Small intestine (tissue), 16 donors: ENCODE measurements around the gene SCN5A. TPM values are rescaled to one million over a fixed set of nuclear protein-coding genes. Genes with fewer than 3 reads are reported as not detected.

Experiments used
- DNase-seq, 2 donors: peaks; one replicate each; pipeline versions ENCODE4 v3.0.0 to v3.0.0-alpha.2; 2013
- FAIRE-seq: peaks from 2 replicates; lab custom pipeline; 2012; peaks lifted over from hg19 to GRCh38; lab: Jason Lieb, UNC
- H3K27ac ChIP-seq, 3 donors: one replicate each; pipeline ENCODE4 v1.5.1; 2013; ENCODE audit warnings: low read length in 2 of 3, mild to moderate bottlenecking in 2 of 3, control low read depth in 1 of 3, inconsistent platforms in 1 of 3, low read depth in 1 of 3, moderate library complexity in 1 of 3
- H3K27me3 ChIP-seq, 3 donors: one replicate each; pipeline ENCODE4 v1.6.1; 2013; ENCODE audit warnings: low read length in 3 of 3, inconsistent platforms in 1 of 3; ENCODE audit not compliant: control insufficient read depth in 3 of 3, insufficient read depth in 3 of 3
- H3K36me3 ChIP-seq, 3 donors: one replicate each; pipeline ENCODE4 v1.6.1; 2013; ENCODE audit warnings: low read length in 3 of 3, inconsistent platforms in 1 of 3, low read depth in 1 of 3, mild to moderate bottlenecking in 1 of 3, moderate library complexity in 1 of 3; ENCODE audit not compliant: control insufficient read depth in 3 of 3, insufficient read depth in 2 of 3
- H3K4me1 ChIP-seq, 3 donors: one replicate each; pipeline ENCODE4 v1.6.1; 2013; ENCODE audit warnings: low read length in 2 of 3, inconsistent platforms in 1 of 3, low read depth in 1 of 3, mild to moderate bottlenecking in 1 of 3, moderate library complexity in 1 of 3; ENCODE audit not compliant: control insufficient read depth in 3 of 3, insufficient read depth in 2 of 3
- H3K4me3 ChIP-seq, 3 donors: one replicate each; pipeline ENCODE4 v1.5.1; 2013; ENCODE audit warnings: low read length in 3 of 3, control low read depth in 1 of 3, inconsistent platforms in 1 of 3, low read depth in 1 of 3, mild to moderate bottlenecking in 1 of 3, moderate library complexity in 1 of 3
- H3K9me3 ChIP-seq, 2 donors: one replicate each; pipeline ENCODE4 v1.6.1; 2013; ENCODE audit warnings: low read depth in 1 of 2, low read length in 1 of 2; ENCODE audit not compliant: control insufficient read depth in 2 of 2, insufficient read depth in 1 of 2
- WGBS, 3 donors: extraction: QIAGEN DNeasy Blood & Tissue Kit; methylation state at CpG; one replicate each; pipeline ENCODE4 v1.1.7; 2013; 5-methylcytosine and 5-hydroxymethylcytosine counted together
- long read RNA-seq, 10 donors: transcript quantifications; one replicate each; lab custom pipeline, GENCODE V29; 2026
- polyA plus RNA-seq, 4 donors: library from polyadenylated mRNA; stranded (reverse) in 3 of 4; unstranded in 1 of 4; fragments of 200-250 nt in 3 of 4; fragments of 120-200 nt in 1 of 4; gene quantifications; one replicate each; pipeline versions ENCODE4 v1.2.1 to v1.2.3, GENCODE V29; 2013
- donor health status: healthy with polysubstance abuse.
- donor health status: control.
- donor health status: control.
- donor health status: Bipolar disorder and iron deficiency.
- donor health status: healthy.

The SCN5A gene
- under 1 TPM in 3 of 4 donors, not detected in 1; 0.27 to 0.75 (median 0.68) TPM for polyA plus RNA-seq
- long read RNA-seq, donor 1, result 0 reads
- long read RNA-seq, donor 2, result 0 reads
- long read RNA-seq, donor 3, result 0 reads
- long read RNA-seq, donor 4, result 0 reads
- long read RNA-seq, donor 5, result 0 reads
- long read RNA-seq, donor 6, result 0 reads
- long read RNA-seq, donor 7, result 0 reads
- long read RNA-seq, donor 8, result 0 reads
- long read RNA-seq, donor 9, result 0 reads
- long read RNA-seq, donor 10, result 0 reads

GRCh38 chr3:38649500-38650247 lies at the start of gene SCN5A:
Gene SCN5A, minus strand, starts transcription at chr3:38649687. Its CDS starts 16,380 bp downstream, at chr3:38633307.
- no peaks in the 10 kb centered on the region for H3K36me3 ChIP-seq
- no peak for FAIRE-seq
- peak; percentile 30 to 71 for DNase-seq
- no peak within 1 kb of the TSS for H3K27ac ChIP-seq
- H3K4me3 ChIP-seq, result peak within 1 kb of the TSS; percentile 12 to 54 (median 51)
- no peaks in the 10 kb centered on the region for H3K9me3 ChIP-seq
- H3K27me3 ChIP-seq, result peaks cover 0 to 43% (median 11%) of the 10 kb centered on the region in 3 donors
- peaks cover 0 to 14% (median 2%) of the 10 kb centered on the region in 3 donors for H3K4me1 ChIP-seq
- WGBS, 3 donors, result 1 to 2% (median 1%) methylated on average over 40 to 76 of the region's 76 CpGs

DNA sequence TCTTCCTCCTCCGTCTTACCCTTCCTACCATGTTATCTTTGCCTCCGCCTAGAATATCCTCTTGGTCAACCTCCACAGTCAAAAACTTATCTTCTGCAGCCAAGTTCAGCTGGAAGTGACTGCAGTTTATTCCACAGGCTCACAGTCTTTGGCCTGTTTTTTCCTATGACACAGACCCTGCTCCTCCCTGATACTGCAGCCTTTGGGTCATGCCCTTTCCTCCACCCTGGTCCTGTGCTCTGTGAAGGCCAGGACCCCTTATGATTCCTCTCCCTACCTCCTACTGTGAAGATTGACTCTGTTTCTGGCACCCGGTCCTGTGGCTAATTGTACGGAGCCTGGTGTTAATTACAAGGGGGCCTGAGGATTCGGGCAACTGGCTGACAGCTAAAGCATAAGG lies 49.3 kb upstream of the SCN5A start:
- no peaks in the 10 kb centered on the region for H3K36me3 ChIP-seq
- no peaks in the 10 kb centered on the region for H3K9me3 ChIP-seq
- no peak overlapping the region for H3K27ac ChIP-seq
- no peaks in the 10 kb centered on the region for H3K27me3 ChIP-seq
- H3K4me3 ChIP-seq, result no peak overlapping the region
- 78 to 87% (median 87%) methylated on average over 5 of the region's 5 CpGs for WGBS, 3 donors
- no peaks in the 10 kb centered on the region for H3K4me1 ChIP-seq
- FAIRE-seq (no peak), DNase-seq (no peak)

- no peak overlapping the region for H3K4me3 ChIP-seq
- no peaks in the 10 kb centered on the region for H3K9me3 ChIP-seq
- no peak overlapping the region for H3K27ac ChIP-seq
- DNase-seq (no peak), FAIRE-seq (no peak)
- H3K4me1 ChIP-seq, result no peaks in the 10 kb centered on the region
- H3K27me3 ChIP-seq, result no peaks in the 10 kb centered on the region
- H3K36me3 ChIP-seq, result no peaks in the 10 kb centered on the region
- WGBS, 3 donors, result 94 to 96% (median 96%) methylated on average over 12 of the region's 12 CpGs
Measured at GRCh38 chr3:38698061-38698460, 48.6 kb upstream of the SCN5A start.

DNA sequence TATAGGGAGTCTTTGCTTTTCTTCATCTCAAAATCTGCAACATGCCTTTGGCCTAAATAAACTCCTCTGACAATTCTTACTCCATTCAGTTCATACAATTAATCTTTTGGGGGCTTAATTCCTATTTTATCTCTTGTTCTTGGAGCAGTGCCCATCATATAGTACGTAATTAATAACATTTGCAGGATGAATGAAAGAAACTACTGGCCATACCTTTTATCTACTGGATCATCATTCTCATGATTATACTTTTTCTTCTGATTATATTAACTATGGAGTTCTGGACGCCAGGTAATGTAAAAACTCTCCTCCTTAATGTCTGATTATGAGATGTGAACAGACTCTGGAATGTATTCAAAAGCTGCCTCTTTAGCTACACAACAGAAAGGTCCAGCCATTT lies 46.5 kb upstream of the SCN5A start:
- H3K27ac ChIP-seq, result no peak overlapping the region
- FAIRE-seq, result no peak
- no peaks in the 10 kb centered on the region for H3K9me3 ChIP-seq
- H3K27me3 ChIP-seq, result no peaks in the 10 kb centered on the region
- DNase-seq, result no peak
- H3K4me3 ChIP-seq, result no peak overlapping the region
- no peaks in the 10 kb centered on the region for H3K4me1 ChIP-seq
- no peaks in the 10 kb centered on the region for H3K36me3 ChIP-seq
- WGBS, 3 donors, result 56 to 71% (median 67%) methylated on average over 2 of the region's 2 CpGs

DNA sequence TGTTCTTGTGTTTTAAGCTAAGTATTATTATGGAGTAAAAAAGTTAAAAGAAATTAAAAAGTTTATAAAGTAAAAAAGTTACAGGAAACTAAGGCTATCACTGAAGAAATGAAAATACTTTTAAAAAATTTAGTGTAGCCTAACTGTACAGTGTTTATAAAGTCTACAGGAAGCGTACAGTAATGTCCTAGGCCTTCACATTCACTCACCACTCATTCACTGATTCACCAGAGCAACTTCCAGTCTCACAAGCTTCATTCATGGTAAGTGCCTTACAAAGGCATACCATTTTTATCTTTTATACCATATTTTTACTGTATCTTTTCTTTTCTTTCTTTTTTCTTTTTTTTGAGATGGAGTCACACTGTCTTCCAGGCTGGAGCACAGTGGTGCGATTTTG lies 40.7 kb upstream of the SCN5A start:
- 69 to 91% (median 70%) methylated on average over 2 of the region's 2 CpGs for WGBS, 3 donors
- DNase-seq (no peak), FAIRE-seq (no peak)
- H3K4me3 ChIP-seq, result no peak overlapping the region
- H3K4me1 ChIP-seq, result no peaks in the 10 kb centered on the region
- H3K9me3 ChIP-seq, result no peaks in the 10 kb centered on the region
- no peaks in the 10 kb centered on the region for H3K27me3 ChIP-seq
- H3K36me3 ChIP-seq, result no peaks in the 10 kb centered on the region
- H3K27ac ChIP-seq, result no peak overlapping the region

- Histone ChIP-seq H3K27ac (no peak overlapping the region), H3K9me3 (no peaks in the 10 kb centered on the region), H3K4me3 (no peak overlapping the region), H3K4me1 (no peaks in the 10 kb centered on the region), H3K36me3 (no peaks in the 10 kb centered on the region), H3K27me3 (no peaks in the 10 kb centered on the region)
- no peak for FAIRE-seq
- 81 to 89% (median 88%) methylated on average over 3 of the region's 3 CpGs for WGBS, 3 donors
- DNase-seq, result no peak
Measured at GRCh38 chr3:38689774-38690173, 40.3 kb upstream of the SCN5A start.

DNA sequence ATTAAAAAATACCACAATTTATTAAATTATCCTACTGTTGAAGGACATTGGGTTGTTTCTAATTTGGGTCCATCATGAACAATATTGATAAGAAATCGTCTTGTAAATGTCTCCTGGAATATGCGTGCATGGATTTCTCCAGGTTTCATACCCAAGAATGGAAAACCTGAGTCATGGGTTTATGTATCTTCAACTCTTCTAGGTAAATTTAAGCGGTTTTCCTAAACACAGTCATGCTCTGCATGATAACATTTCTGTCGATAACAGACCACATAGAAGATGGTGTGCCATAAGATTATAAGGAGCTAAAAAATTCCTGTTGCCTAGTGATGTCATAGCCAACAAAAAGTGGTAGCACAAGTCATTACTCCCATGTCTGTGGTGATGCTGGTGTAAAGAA lies 39.9 kb upstream of the SCN5A start:
- no peak for DNase-seq
- 86 to 89% (median 89%) methylated on average over 4 of the region's 4 CpGs for WGBS, 3 donors
- Histone ChIP-seq H3K4me1 (no peaks in the 10 kb centered on the region), H3K36me3 (no peaks in the 10 kb centered on the region), H3K27me3 (no peaks in the 10 kb centered on the region), H3K27ac (no peak overlapping the region), H3K9me3 (no peaks in the 10 kb centered on the region), H3K4me3 (no peak overlapping the region)
- no peak for FAIRE-seq

GRCh38 chr3:38687321-38687720 lies 37.8 kb upstream of the SCN5A start:
- no peak overlapping the region for H3K27ac ChIP-seq
- DNase-seq (no peak), FAIRE-seq (no peak)

More at GRCh38 chr3:38687321-38687720, 37.8 kb upstream of the SCN5A start:
- Histone ChIP-seq H3K36me3 (no peaks in the 10 kb centered on the region), H3K27me3 (no peaks in the 10 kb centered on the region), H3K9me3 (no peaks in the 10 kb centered on the region), H3K4me3 (no peak overlapping the region), H3K4me1 (no peaks in the 10 kb centered on the region)
- WGBS, 3 donors, result 53 to 59% (median 54%) methylated on average over 2 of the region's 2 CpGs
